A549 (cell line): ENCODE data around the gene ADAMTS13.

Experiments used
- CTCF ChIP-seq: fragments of >200 bp; sonication (Bioruptor Twin); formaldehyde crosslinking; IDR thresholded peaks from 3 replicates; pipeline ENCODE4 v1.5.1; 2016
- E2F6 ChIP-seq: IDR thresholded peaks from 2 replicates; pipeline ENCODE4 v1.6.1; 2012; ENCODE audit warnings: low read depth, borderline replicate concordance
- EP300 ChIP-seq, 2 experiments: fragments of >200 bp; sonication (Bioruptor Twin); formaldehyde crosslinking; IDR thresholded peaks; 2 replicates in 1 of 2; 3 replicates in 1 of 2; pipeline ENCODE4 v1.6.1; 2016 to 2017
- HDAC2 ChIP-seq: fragments of 200-600 bp; sonication (generic); IDR thresholded peaks from 2 replicates; pipeline ENCODE4 v1.6.1; 2016
- MAX ChIP-seq: IDR thresholded peaks from 2 replicates; pipeline ENCODE4 v1.6.1; 2012
- POLR2A ChIP-seq: IDR thresholded peaks from 2 replicates; pipeline ENCODE4 v1.6.1; 2012; ENCODE audit warnings: mild to moderate bottlenecking, low read length
- REST ChIP-seq: fragments of 200-600 bp; sonication (generic); IDR thresholded peaks from 2 replicates; pipeline ENCODE4 v1.6.1; 2016; ENCODE audit warnings: antibody characterized with exemption, mild to moderate bottlenecking, moderate library complexity

- TF ChIP-seq POLR2A (no peak), CTCF (no peak), E2F6 (no peak), REST (no peak), HDAC2 (no peak), EP300 (IDR thresholded peaks at IDR 0.05) (no peak), MAX (no peak)
Observed at GRCh38 chr9:133499132-133499891, 77.1 kb downstream of the ADAMTS13 start.
